ENCODE results near the gene ECI2.

DNA sequence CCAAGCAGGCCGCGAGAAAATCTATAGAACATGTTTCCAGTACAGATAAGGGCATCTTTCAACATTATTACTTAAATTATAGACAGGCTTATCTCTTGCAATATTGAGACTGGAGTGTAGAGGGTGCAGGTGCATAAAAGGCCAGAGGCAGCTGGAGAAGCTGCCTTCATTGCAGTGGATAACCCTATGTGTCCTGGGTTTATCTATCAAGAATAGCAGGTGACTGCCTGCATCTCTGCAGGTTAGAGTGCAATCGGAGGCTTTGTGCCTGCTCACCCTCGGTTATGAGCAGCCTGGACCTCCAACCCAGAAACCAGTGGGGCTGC is 28.7 kb upstream of the ECI2 start:
- TF ChIP-seq, protein P1, sequence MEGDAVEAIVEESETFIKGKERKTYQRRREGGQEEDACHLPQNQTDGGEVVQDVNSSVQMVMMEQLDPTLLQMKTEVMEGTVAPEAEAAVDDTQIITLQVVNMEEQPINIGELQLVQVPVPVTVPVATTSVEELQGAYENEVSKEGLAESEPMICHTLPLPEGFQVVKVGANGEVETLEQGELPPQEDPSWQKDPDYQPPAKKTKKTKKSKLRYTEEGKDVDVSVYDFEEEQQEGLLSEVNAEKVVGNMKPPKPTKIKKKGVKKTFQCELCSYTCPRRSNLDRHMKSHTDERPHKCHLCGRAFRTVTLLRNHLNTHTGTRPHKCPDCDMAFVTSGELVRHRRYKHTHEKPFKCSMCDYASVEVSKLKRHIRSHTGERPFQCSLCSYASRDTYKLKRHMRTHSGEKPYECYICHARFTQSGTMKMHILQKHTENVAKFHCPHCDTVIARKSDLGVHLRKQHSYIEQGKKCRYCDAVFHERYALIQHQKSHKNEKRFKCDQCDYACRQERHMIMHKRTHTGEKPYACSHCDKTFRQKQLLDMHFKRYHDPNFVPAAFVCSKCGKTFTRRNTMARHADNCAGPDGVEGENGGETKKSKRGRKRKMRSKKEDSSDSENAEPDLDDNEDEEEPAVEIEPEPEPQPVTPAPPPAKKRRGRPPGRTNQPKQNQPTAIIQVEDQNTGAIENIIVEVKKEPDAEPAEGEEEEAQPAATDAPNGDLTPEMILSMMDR (IDR thresholded peaks at IDR 0.05): no peak
- TF ChIP-seq POLR2A (IDR thresholded peaks at IDR 0.05): no peak
- no peak for TF ChIP-seq POLR2AphosphoS5 (IDR thresholded peaks at IDR 0.05)
